GM19240 (cell line): ENCODE results near the gene NEK1.
"Not testable (repeated sequence)": the region's sequence is repeated elsewhere in the genome, so short reads cannot be mapped to it uniquely, and the experiment has no call there.

Experiments
- DNase-seq: peaks from one replicate; pipeline ENCODE4 v3.0.0; 2011; ENCODE audit warnings: low spot score; ENCODE audit not compliant: insufficient read length

Gene NEK1

GRCh38 chr4:169499907-169500306, 112.5 kb downstream of the NEK1 start:
- not testable (repeated sequence) for DNase-seq

- not testable (repeated sequence) for DNase-seq
Measured at GRCh38 chr4:169494234-169494633, 118.1 kb downstream of the NEK1 start.

GRCh38 chr4:169493164-169493524, 119.2 kb downstream of the NEK1 start:
- DNase-seq = no peak

- no peak for DNase-seq
Measured at GRCh38 chr4:169492436-169493163, 119.8 kb downstream of the NEK1 start.

- DNase-seq = no peak
Measured at GRCh38 chr4:169491211-169491610, 121.2 kb downstream of the NEK1 start.

- no peak for DNase-seq
Measured at GRCh38 chr4:169489306-169489705, 123.1 kb downstream of the NEK1 start.

- DNase-seq = peak; percentile 10
Measured at GRCh38 chr4:169485791-169486742, 126.3 kb downstream of the NEK1 start.

- DNase-seq = no peak
Measured at GRCh38 chr4:169485086-169485485, 127.3 kb downstream of the NEK1 start.

- no peak for DNase-seq
Measured at GRCh38 chr4:169484485-169484884, 127.9 kb downstream of the NEK1 start.

- no peak for DNase-seq
Measured at GRCh38 chr4:169464080-169464479, 148.3 kb downstream of the NEK1 start.

- no peak for DNase-seq
Measured at GRCh38 chr4:169460081-169460480, 152.3 kb downstream of the NEK1 start.

- no peak for DNase-seq
Measured at GRCh38 chr4:169458575-169458974, 153.8 kb downstream of the NEK1 start.

GRCh38 chr4:169452644-169453043, 159.7 kb downstream of the NEK1 start:
- not testable (repeated sequence) for DNase-seq

- not testable (repeated sequence) for DNase-seq
Measured at GRCh38 chr4:169448935-169449334, 163.4 kb downstream of the NEK1 start.

- no peak for DNase-seq
Measured at GRCh38 chr4:169446824-169447223, 165.6 kb downstream of the NEK1 start.

GRCh38 chr4:169443748-169444147, 168.6 kb downstream of the NEK1 start:
- no peak for DNase-seq

- DNase-seq = no peak
Measured at GRCh38 chr4:169440446-169440845, 171.9 kb downstream of the NEK1 start.

- DNase-seq = no peak
Measured at GRCh38 chr4:169439244-169439643, 173.1 kb downstream of the NEK1 start.

- no peak for DNase-seq
Measured at GRCh38 chr4:169438057-169438480, 174.3 kb downstream of the NEK1 start.

GRCh38 chr4:169437299-169438047, 174.9 kb downstream of the NEK1 start:
- peak; percentile 68 for DNase-seq

GRCh38 chr4:169436734-169437133, 175.6 kb downstream of the NEK1 start:
- no peak for DNase-seq

GRCh38 chr4:169428376-169428775, 184.0 kb downstream of the NEK1 start:
- DNase-seq = no peak
